IMR-90 (cell line): Measurements from ENCODE around the gene RCOR3. TPM values are rescaled to one million over a fixed set of nuclear protein-coding genes. Genes with fewer than 3 reads are reported as not detected.

ENCODE experiments used
- ATAC-seq: fragments of 200-7000 bp; cut with Tn5 transposase; 2 replicates; pipeline ENCODE4 v1.9.1; 2020; ENCODE audit warnings: low read depth, mild to moderate bottlenecking, moderate library complexity
- BruUV-seq: library from RNA; stranded (reverse); fragments of 400-500 nt; replicated peaks from 2 replicates; lab custom pipeline; 2021; lab: Mats Ljungman, UMichigan
- CTCF ChIA-PET: fragments of 300-600 bp; formaldehyde crosslinking; extraction: SDS; loops from one replicate; lab custom pipeline; 2021; ENCODE audit warnings: antibody characterized with exemption; lab: Yijun Ruan, JAX
- POLR2A ChIA-PET: fragments of 300-600 bp; sonication (Branson Sonifier 250); formaldehyde crosslinking; loops from one replicate; lab custom pipeline; 2022; ENCODE audit warnings: antibody characterized with exemption; ENCODE audit not compliant: unreplicated experiment; lab: Charles Lee
- DNase-seq: peaks from one replicate; pipeline ENCODE4 v3.0.0; 2013
- H2AFZ ChIP-seq: replicated peaks from 2 replicates; pipeline ENCODE3; 2013; ENCODE audit warnings: low read length, mild to moderate bottlenecking; ENCODE audit not compliant: poor library complexity
- H2AK5ac ChIP-seq: 2 replicates; pipeline ENCODE4 v1.6.1; 2013; ENCODE audit warnings: low read depth, low read length, inconsistent platforms
- H2AK9ac ChIP-seq: replicated peaks from 2 replicates; pipeline ENCODE3; 2013; ENCODE audit warnings: mild to moderate bottlenecking, low read depth, low read length, moderate library complexity; ENCODE audit not compliant: poor library complexity
- H2BK120ac ChIP-seq: 2 replicates; pipeline ENCODE4 v1.6.1; 2013; ENCODE audit warnings: low read depth, low read length, inconsistent platforms
- H2BK15ac ChIP-seq: 3 replicates; pipeline ENCODE4 v1.6.1; 2013; ENCODE audit warnings: low read depth, low read length, inconsistent platforms
- H2BK20ac ChIP-seq: 2 replicates; pipeline ENCODE4 v1.6.1; 2013; ENCODE audit warnings: low read depth, mild to moderate bottlenecking, inconsistent platforms, low read length, moderate library complexity
- H2BK5ac ChIP-seq: 2 replicates; pipeline ENCODE4 v1.6.1; 2013; ENCODE audit warnings: mild to moderate bottlenecking, low read depth, low read length, inconsistent platforms; ENCODE audit not compliant: poor library complexity, severe bottlenecking
- H3K14ac ChIP-seq: replicated peaks from 2 replicates; pipeline ENCODE4 v1.6.1; 2013; ENCODE audit warnings: low read depth, low read length, inconsistent platforms
- H3K18ac ChIP-seq: 2 replicates; pipeline ENCODE4 v1.6.1; 2013; ENCODE audit warnings: low read depth, low read length, control low read depth
- H3K23ac ChIP-seq: 2 replicates; pipeline ENCODE4 v1.6.1; 2013; ENCODE audit warnings: low read depth, low read length, inconsistent platforms
- H3K27ac ChIP-seq: 2 replicates; pipeline ENCODE4 v1.5.1; 2013; ENCODE audit warnings: mild to moderate bottlenecking, control low read depth, low read length; ENCODE audit not compliant: insufficient read depth
- H3K27me3 ChIP-seq: 2 replicates; pipeline ENCODE4 v1.6.1; 2013; ENCODE audit warnings: low read length; ENCODE audit not compliant: control insufficient read depth, insufficient read depth
- H3K36me3 ChIP-seq: 2 replicates; pipeline ENCODE4 v1.6.1; 2013; ENCODE audit warnings: low read length, mixed read lengths; ENCODE audit not compliant: control insufficient read depth, insufficient read depth
- H3K4ac ChIP-seq: 2 replicates; pipeline ENCODE4 v1.6.1; 2013; ENCODE audit warnings: low read depth, low read length, inconsistent platforms
- H3K4me1 ChIP-seq: 2 replicates; pipeline ENCODE4 v1.6.1; 2013; ENCODE audit warnings: low read length, mixed read lengths; ENCODE audit not compliant: control insufficient read depth, insufficient read depth
- H3K4me2 ChIP-seq: 2 replicates; pipeline ENCODE4 v1.6.1; 2013; ENCODE audit warnings: low read depth, mild to moderate bottlenecking, control low read depth, low read length, moderate library complexity
- H3K4me3 ChIP-seq: 2 replicates; pipeline ENCODE4 v1.5.1; 2013; ENCODE audit warnings: low read depth, mild to moderate bottlenecking, control low read depth, low read length, moderate library complexity; ENCODE audit not compliant: insufficient read depth
- H3K56ac ChIP-seq: 2 replicates; pipeline ENCODE4 v1.6.1; 2013; ENCODE audit warnings: low read length, inconsistent platforms; ENCODE audit not compliant: insufficient read depth; ENCODE audit errors: extremely low read depth
- H3K79me1 ChIP-seq, 2 experiments: 2 replicates each; pipeline ENCODE4 v1.6.1; 2013; ENCODE audit warnings: low read length in 2 of 2, inconsistent platforms in 1 of 2, low read depth in 1 of 2
- H3K9ac ChIP-seq: 2 replicates; pipeline ENCODE4 v1.6.1; 2013; ENCODE audit warnings: low read depth, low read length, control low read depth
- H3K9me1 ChIP-seq: 2 replicates; pipeline ENCODE4 v1.6.1; 2013; ENCODE audit warnings: low read length, inconsistent platforms; ENCODE audit not compliant: insufficient read depth
- H3K9me3 ChIP-seq: 2 replicates; pipeline ENCODE4 v1.6.1; 2013; ENCODE audit warnings: low read length; ENCODE audit not compliant: control insufficient read depth, insufficient read depth
- H4K20me1 ChIP-seq: 2 replicates; pipeline ENCODE4 v1.6.1; 2013; ENCODE audit warnings: low read length, inconsistent platforms; ENCODE audit not compliant: insufficient read depth
- H4K5ac ChIP-seq: 2 replicates; pipeline ENCODE4 v1.6.1; 2013; ENCODE audit warnings: mild to moderate bottlenecking, low read depth, low read length, control low read depth
- H4K8ac ChIP-seq, 2 experiments: 2 replicates each; pipeline ENCODE4 v1.6.1; 2013; ENCODE audit warnings: low read depth in 2 of 2, low read length in 2 of 2, control low read depth in 1 of 2, inconsistent platforms in 1 of 2
- H4K91ac ChIP-seq: 2 replicates; pipeline ENCODE4 v1.6.1; 2013; ENCODE audit warnings: low read depth, low read length, inconsistent platforms; ENCODE audit not compliant: insufficient read depth
- BHLHE40 ChIP-seq: fragments of 150-350 bp; IDR thresholded peaks from 2 replicates; pipeline ENCODE4 v1.6.1; 2016; ENCODE audit warnings: mild to moderate bottlenecking, low read depth, low read length
- FOS ChIP-seq: fragments of 150-350 bp; IDR thresholded peaks from 2 replicates; pipeline ENCODE4 v1.6.1; 2016; ENCODE audit warnings: low read depth, low read length
- MAFK ChIP-seq: IDR thresholded peaks from 2 replicates; pipeline ENCODE4 v1.6.1; 2012; ENCODE audit warnings: low read depth, low read length, improper control_type of control experiment
- MAZ ChIP-seq: IDR thresholded peaks from 2 replicates; pipeline ENCODE4 v1.6.1; 2012; ENCODE audit warnings: low read depth, mild to moderate bottlenecking, low read length, improper control_type of control experiment, moderate library complexity, borderline replicate concordance
- MXI1 ChIP-seq: IDR thresholded peaks from 2 replicates; pipeline ENCODE4 v1.6.1; 2012; ENCODE audit warnings: low read depth, mild to moderate bottlenecking, low read length, moderate library complexity, borderline replicate concordance
- NFE2L2 ChIP-seq: fragments of 150-350 bp; IDR thresholded peaks from 2 replicates; pipeline ENCODE4 v1.6.1; 2016; ENCODE audit warnings: low read depth, mild to moderate bottlenecking, low read length
- POLR2A ChIP-seq: IDR thresholded peaks from 2 replicates; pipeline ENCODE4 v1.6.1; 2012; ENCODE audit warnings: mild to moderate bottlenecking, low read depth, low read length
- RAD21 ChIP-seq: IDR thresholded peaks from 2 replicates; pipeline ENCODE4 v1.6.1; 2012; ENCODE audit warnings: low read length, improper control_type of control experiment
- RCOR1 ChIP-seq: IDR thresholded peaks from 2 replicates; pipeline ENCODE4 v1.6.1; 2012; ENCODE audit warnings: mild to moderate bottlenecking, low read length, improper control_type of control experiment; ENCODE audit not compliant: insufficient replicate concordance
- RFX5 ChIP-seq: IDR thresholded peaks from 2 replicates; pipeline ENCODE4 v1.8.0; 2012; ENCODE audit warnings: low read depth, mild to moderate bottlenecking, low read length, moderate library complexity
- SMC3 ChIP-seq: fragments of 150-350 bp; IDR thresholded peaks from 2 replicates; pipeline ENCODE4 v1.6.1; 2016; ENCODE audit warnings: low read depth, mild to moderate bottlenecking, antibody characterized with exemption, low read length, moderate library complexity
- WGBS, 2 experiments: methylation state at CpG; one replicate each; pipeline versions ENCODE4 v1.1.5 to v1.1.7; 2013; ENCODE audit warnings: missing lambda C conversion rate in 2 of 2; ENCODE audit not compliant: insufficient read length in 1 of 2; ENCODE audit errors: extremely low coverage in 2 of 2; 5-methylcytosine and 5-hydroxymethylcytosine counted together
- dilution Hi-C: fragments of 300-500 bp; cut with HindIII; formaldehyde crosslinking; loops from one replicate; pipeline ENCODE4 v1.14.3; 2018; ENCODE audit warnings: low sequenced_read_pairs; ENCODE audit not compliant: unreplicated experiment
- in situ Hi-C: fragments of 300-500 bp; cut with MboI; formaldehyde crosslinking; loops from 3 replicates; pipeline ENCODE4 v1.14.3; 2019; ENCODE audit warnings: low sequenced_read_pairs, inconsistent platforms, mixed read lengths
- intact Hi-C: fragments of 100-400 bp; cut with micrococcal nuclease; formaldehyde crosslinking; loops from 2 replicates; pipeline ENCODE4 v1.10.0; 2022
- polyA plus RNA-seq, 3 experiments: library from polyadenylated mRNA; depleted of rRNA; stranded (reverse); fragments of >200 nt; gene quantifications; 2 replicates each; pipeline ENCODE4 v1.2.3, GENCODE V29; 2012; ENCODE audit warnings: low replicate concordance in 1 of 3
- total RNA-seq: library from RNA; depleted of rRNA; stranded (reverse); fragments of >200 nt; gene quantifications from 2 replicates; pipeline ENCODE4 v1.2.3, GENCODE V29; 2012
- TF ChIP-seq, protein P1 (sequence below): conservative IDR thresholded peaks from 2 replicates; pipeline ENCODE4 v1.5.1; 2012; ENCODE audit warnings: mild to moderate bottlenecking, low read depth, low read length, improper control_type of control experiment
- TF ChIP-seq, protein P2 (sequence below): fragments of 150-350 bp; IDR thresholded peaks from 2 replicates; pipeline ENCODE4 v1.6.1; 2017; ENCODE audit warnings: mild to moderate bottlenecking, antibody characterized with exemption, low read length, low read depth
- TF ChIP-seq, protein P3 (sequence below): fragments of 150-350 bp; IDR thresholded peaks from 2 replicates; pipeline ENCODE4 v1.6.1; 2016; ENCODE audit warnings: low read depth, mild to moderate bottlenecking, low read length, moderate library complexity, borderline replicate concordance

The RCOR3 gene
- total and polyA plus RNA-seq, 2 of the 4 experiments (the other 2 are of a cell fraction): 8.1 to 16.4 TPM

DNA sequence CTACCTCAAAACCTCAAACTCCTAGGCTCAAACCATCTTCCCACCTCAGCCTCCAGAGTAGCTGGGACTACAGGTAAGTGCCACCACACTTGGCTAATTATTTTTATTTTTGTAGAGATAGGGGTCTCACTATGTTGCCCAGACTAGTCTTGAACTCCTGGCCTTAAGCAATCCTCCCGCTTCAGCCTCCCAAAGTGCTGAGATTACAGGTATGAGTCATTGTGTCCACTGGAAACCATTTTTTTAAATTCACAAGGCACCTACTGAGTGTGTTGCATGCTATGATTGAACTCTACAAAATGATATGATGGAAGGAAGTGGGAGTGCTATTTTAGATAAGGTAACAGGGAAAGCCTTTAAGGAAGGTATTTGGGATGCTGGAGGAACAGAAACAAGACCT is 41.8 kb upstream of the RCOR3 start:
- Histone ChIP-seq H3K4me3 (no peak overlapping the region), H3K36me3 (no peaks in the 10 kb centered on the region), H2BK120ac (no peak overlapping the region), H3K9me1 (no peaks in the 10 kb centered on the region), H3K4ac (no peak overlapping the region), H4K91ac (no peak overlapping the region), H3K14ac (no peak overlapping the region), H3K27ac (no peak overlapping the region), H2AFZ (no peak overlapping the region), H3K27me3 (no peaks in the 10 kb centered on the region), H4K5ac (no peak overlapping the region), H3K18ac (no peak overlapping the region), H2AK9ac (no peak overlapping the region), H3K9ac (no peak overlapping the region), H2BK15ac (no peak overlapping the region), H2BK5ac (no peak overlapping the region), H3K4me1 (no peaks in the 10 kb centered on the region), H4K8ac (no peak overlapping the region), H3K23ac (no peak overlapping the region), H3K9me3 (no peaks in the 10 kb centered on the region), H4K20me1 (no peaks in the 10 kb centered on the region), H3K4me2 (no peak overlapping the region), H2BK20ac (no peak overlapping the region), H3K56ac (no peak overlapping the region), H2AK5ac (no peak overlapping the region), H3K79me1 (no peaks in the 10 kb centered on the region)
- CTCF ChIA-PET: interaction anchor here (1.0 kb wide), 1 partner anchor 41 kb away, joined by 4 read pairs; no protein-coding TSS in a partner anchor
- dilution Hi-C loops: no loop called here
- DNase-seq (no peak), ATAC-seq (no peak)
- intact Hi-C loops: no loop called here
- WGBS, 2 experiments: no CpG with 5 or more reads among the region's 1 CpG
- TF ChIP-seq, protein P1, sequence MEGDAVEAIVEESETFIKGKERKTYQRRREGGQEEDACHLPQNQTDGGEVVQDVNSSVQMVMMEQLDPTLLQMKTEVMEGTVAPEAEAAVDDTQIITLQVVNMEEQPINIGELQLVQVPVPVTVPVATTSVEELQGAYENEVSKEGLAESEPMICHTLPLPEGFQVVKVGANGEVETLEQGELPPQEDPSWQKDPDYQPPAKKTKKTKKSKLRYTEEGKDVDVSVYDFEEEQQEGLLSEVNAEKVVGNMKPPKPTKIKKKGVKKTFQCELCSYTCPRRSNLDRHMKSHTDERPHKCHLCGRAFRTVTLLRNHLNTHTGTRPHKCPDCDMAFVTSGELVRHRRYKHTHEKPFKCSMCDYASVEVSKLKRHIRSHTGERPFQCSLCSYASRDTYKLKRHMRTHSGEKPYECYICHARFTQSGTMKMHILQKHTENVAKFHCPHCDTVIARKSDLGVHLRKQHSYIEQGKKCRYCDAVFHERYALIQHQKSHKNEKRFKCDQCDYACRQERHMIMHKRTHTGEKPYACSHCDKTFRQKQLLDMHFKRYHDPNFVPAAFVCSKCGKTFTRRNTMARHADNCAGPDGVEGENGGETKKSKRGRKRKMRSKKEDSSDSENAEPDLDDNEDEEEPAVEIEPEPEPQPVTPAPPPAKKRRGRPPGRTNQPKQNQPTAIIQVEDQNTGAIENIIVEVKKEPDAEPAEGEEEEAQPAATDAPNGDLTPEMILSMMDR: no peak
- TF ChIP-seq RCOR1: no peak
- TF ChIP-seq FOS: no peak
- no peak for TF ChIP-seq NFE2L2
- TF ChIP-seq MAZ: no peak
- TF ChIP-seq BHLHE40: no peak
- TF ChIP-seq, protein P2, sequence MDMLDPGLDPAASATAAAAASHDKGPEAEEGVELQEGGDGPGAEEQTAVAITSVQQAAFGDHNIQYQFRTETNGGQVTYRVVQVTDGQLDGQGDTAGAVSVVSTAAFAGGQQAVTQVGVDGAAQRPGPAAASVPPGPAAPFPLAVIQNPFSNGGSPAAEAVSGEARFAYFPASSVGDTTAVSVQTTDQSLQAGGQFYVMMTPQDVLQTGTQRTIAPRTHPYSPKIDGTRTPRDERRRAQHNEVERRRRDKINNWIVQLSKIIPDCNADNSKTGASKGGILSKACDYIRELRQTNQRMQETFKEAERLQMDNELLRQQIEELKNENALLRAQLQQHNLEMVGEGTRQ: no peak
- no peak for TF ChIP-seq MAFK
- TF ChIP-seq POLR2A: no peak
- TF ChIP-seq RAD21: no peak
- no peak for TF ChIP-seq RFX5
- TF ChIP-seq MXI1: no peak
- TF ChIP-seq, protein P3, sequence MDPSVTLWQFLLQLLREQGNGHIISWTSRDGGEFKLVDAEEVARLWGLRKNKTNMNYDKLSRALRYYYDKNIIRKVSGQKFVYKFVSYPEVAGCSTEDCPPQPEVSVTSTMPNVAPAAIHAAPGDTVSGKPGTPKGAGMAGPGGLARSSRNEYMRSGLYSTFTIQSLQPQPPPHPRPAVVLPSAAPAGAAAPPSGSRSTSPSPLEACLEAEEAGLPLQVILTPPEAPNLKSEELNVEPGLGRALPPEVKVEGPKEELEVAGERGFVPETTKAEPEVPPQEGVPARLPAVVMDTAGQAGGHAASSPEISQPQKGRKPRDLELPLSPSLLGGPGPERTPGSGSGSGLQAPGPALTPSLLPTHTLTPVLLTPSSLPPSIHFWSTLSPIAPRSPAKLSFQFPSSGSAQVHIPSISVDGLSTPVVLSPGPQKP: no peak
- TF ChIP-seq SMC3: no peak
- in situ Hi-C loops: no loop called here
- no TSS peak for BruUV-seq
- POLR2A ChIA-PET: no interaction called here
